NCI-H446 (cell line): ENCODE data around the gene SP140.
A peak's percentile ranks its signal among the peaks of the same experiment; 100 is the strongest.
"Not testable (repeated sequence)": the region's sequence is repeated elsewhere in the genome, so short reads cannot be mapped to it uniquely, and the experiment has no call there.

ENCODE experiments used
- DNase-seq, 2 experiments: peaks; one replicate each; lab custom pipeline; 2025; lab: John Stamatoyannopoulos, UW

SP140 gene

DNA sequence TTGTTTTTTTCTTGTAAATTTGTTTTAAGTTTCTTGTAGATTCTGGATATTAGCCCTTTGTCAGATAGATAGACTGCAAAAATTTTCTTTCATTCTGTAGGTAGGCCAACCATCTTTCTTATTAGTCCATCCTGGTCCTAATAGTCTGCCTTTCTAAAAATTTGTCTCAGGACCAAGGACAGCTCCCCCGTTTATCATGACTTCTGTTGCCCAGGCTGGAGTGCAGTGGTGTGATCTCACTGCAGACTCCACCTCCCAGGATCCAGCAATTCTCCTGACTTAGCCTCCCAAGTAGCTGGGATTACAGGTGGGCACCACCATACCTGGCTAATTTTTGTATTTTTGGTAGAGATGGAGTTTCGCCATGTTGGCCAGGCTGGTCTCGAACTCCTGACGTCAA is 63.8 kb downstream of the SP140 start:
- not testable (repeated sequence) for DNase-seq

DNA sequence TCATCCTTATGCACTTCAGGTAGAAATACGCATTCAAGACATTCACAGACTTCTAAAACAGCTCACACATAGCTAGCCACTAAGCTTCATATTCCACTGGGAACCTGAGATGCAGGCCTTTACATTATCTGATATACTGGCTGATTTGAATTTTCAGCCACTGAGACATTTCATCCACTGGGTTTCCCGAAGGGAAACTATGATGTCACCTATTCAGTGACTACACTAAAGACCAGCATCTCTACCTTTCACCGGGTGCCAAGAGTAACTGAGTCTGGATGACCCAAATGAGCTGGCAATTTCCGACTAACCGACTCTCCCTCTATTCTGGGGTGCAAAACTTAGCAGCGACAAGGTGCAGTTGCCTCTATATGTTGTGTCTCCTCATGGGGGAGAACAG is 69.7 kb downstream of the SP140 start:
- DNase-seq: no peak

GRCh38 chr2:230296917-230297316 is 71.4 kb downstream of the SP140 start:
- no peak for DNase-seq

GRCh38 chr2:230299618-230300017 is 74.1 kb downstream of the SP140 start:
- no peak for DNase-seq

- DNase-seq: no peak
Observed at GRCh38 chr2:230305416-230306275, 80.1 kb downstream of the SP140 start.

GRCh38 chr2:230306474-230306873 is 80.9 kb downstream of the SP140 start:
- DNase-seq: no peak

DNA sequence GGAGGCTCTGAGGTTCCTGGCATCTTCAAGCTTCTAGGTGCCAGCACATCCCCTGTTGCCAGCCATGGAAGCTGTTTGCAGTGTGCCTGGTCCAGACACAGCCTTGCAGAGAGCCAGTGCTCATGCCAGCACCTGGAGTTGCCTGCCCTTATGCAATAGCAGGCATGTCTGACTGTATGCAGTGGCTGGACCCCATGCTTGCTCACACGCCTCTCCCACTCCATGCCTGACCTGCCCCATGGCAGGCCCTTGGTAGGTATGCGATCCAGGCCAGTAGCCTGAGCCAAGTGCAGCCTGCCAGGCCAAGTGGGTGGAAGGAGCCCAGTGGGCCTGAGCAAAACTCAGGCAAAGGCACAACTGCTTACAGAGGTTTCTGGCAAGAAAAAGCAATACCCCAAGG is 81.9 kb downstream of the SP140 start:
- DNase-seq: no peak

DNA sequence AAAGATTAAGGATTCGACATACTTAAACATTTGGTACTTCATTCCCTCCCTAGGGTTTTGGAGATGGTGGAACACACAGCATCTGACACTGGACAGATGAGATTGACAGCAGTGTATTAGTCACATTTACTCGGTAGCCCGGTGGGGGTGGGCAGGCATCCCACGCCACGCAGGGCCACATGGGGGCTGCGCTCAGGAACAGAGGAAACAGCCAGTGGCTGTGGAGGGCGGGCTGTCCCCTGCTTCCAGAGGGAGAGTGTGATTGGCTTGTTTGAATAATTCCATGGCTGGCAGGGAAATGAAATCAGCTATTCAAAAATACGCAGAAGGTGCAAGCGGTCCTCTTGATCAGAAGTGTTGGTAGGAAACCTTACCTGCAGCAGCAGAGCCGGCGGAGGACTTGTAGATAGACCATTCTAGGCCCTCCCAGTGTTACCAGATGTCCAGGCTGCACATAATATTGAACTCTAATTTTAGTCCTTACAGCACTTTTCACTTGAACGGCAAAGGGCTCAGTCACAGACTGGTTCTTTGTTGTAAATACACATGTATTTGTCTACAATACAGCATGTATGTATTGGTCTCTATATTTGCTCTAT is 83.0 kb downstream of the SP140 start:
- DNase-seq: no peak

- not testable (repeated sequence) for DNase-seq
Observed at GRCh38 chr2:230310792-230311191, 85.3 kb downstream of the SP140 start.

DNA sequence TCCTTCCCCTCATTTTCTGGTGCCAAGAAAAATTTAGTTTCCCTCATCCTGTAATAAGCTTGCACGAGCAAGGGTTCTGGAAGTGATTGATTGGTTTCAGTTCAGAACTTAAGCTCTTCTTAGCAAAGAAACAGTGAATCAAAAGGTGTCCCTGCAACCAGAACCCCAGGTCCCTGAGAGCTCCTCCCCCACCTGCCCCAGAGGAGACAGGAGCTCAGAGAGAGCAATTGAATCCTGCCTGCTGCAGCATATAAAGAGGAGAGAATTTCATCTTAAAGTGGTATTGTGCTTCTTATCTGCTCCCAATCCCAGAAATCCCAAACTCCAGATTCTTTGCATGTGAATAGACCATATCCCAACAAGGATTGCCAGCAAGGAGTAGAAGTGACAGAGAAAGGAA is 86.1 kb downstream of the SP140 start:
- DNase-seq: not testable (repeated sequence)

GRCh38 chr2:230312638-230313037 is 87.1 kb downstream of the SP140 start:
- DNase-seq: no peak

- no peak for DNase-seq
Observed at GRCh38 chr2:230317366-230317765, 91.8 kb downstream of the SP140 start.

DNA sequence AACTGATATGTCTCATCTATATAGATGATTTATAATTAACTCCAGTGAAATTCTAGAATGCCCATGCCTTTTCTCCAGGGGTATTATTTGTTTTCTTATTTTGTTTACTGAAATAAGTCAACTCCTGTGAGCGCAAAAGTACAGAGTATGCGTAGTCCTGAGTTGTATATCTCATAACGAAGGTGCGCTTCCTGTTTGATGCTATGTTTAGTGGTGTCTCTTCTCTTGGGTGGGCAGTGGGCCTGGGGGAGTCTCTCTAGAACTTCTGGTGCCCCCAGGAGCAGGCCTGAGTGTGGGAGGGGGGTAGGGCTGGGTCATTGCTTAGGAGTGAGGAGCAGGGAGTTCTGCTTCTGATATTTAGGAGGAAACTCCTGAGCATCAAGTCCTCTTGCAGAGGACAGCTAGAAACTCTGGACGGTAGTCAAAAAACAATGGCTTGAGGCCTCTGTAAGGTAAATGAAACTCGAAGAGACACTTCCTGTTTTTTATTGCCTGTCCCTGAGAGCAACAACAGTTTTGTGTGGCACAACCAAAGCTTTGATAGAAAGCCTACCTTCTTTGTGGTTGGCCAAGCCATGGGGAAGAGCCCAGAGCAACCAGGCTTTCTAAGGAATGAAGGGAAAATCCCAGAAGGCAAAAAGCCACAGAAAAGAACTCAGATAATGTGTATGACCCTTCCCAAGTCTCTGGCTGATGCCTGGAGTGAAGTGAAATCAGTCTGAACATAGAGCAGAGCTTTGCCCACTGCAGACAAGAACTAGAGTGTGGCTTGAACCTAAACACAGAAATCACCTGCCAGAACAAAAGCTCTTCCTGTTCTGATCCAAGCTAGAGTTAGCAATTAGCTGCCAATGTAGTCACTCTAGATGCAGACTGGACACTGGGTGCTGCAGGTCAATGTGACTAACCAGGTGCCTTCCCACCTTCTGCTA is 92.9 kb downstream of the SP140 start:
- no peak for DNase-seq

DNA sequence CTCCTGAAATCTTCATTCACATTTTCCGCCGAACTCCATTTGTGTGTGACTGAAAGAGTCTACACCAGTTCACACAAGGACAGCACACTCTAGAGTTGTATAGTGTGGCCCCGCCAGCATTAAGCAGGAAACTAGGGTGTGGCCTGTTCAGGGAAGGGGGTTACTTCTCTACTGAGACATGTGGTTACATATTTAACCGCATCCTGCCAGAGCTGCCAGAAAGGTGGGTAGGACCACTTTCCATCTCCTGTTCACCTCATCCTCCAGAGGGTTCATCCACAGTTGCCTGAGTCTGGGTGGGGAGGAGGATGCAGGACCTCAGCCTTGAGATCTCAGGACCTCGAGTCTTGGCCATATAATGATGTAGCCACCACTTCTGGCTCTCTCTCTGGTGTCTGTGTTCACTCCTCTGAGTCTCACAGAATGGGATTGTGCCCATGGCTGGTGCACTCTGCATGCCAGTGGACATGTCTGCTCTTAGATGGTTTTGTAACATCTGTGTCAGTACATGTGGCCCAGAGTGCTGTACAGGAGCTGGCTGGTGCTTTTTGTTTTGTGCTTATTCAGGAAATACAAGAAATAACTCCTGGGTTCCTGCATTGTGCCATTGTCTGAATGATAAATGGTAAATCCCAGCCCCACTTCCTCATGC is 93.8 kb downstream of the SP140 start:
- DNase-seq: no peak

- DNase-seq: no peak
Observed at GRCh38 chr2:230321031-230321430, 95.5 kb downstream of the SP140 start.

GRCh38 chr2:230322561-230323384 is 97.2 kb downstream of the SP140 start:
- no peak for DNase-seq

- DNase-seq: peak in 1 of 2 experiments; percentile 5
Observed at GRCh38 chr2:230323385-230324106, 98.0 kb downstream of the SP140 start.

- DNase-seq: no peak
Observed at GRCh38 chr2:230324503-230324902, 99.0 kb downstream of the SP140 start.

DNA sequence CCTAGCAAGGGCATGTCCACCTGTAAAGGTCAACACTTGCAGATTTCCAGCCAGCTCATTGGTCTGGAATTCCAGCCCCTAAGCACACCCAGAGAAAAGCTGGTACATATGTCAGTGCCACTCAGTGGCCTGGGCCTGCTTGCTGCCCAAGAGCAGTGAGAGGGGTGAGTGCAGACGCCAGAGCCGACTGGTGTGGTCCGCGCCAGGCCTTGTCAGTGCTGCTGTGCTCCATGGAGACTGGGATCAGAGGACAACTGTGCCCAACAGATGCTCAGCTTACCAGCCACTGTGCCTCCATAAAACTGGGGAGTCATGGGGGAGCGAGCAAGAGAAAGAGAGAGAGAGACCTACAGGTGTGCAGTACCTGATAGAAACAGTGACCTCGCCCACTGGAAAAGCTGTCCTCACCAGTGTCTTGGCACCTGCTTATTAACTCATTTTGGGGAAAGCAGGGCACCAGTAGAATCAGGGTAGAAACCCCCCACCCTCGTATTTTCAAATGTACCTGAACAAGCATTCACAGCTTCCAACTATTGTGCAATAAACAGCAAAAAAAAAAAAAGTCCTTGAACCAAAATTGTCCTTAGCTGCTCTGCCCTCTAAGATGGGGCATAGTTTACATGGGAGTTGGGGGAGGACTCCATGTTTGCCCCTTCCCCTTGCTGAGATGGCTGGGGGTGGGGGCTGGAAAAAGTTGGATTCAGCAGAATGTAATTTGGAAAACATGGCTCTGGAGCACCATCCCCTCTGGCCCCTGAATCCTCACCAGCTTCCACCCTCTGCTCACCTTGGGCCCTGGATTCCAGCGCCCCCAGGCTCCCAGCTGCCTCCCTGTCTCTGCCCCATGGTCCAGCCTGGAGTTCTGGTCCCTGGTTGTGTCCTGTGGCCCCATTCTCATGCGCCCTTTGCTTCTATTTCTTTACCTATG is 100.0 kb downstream of the SP140 start:
- DNase-seq: no peak
